Subcutaneous adipose tissue (tissue), 4 donors: Measurements from ENCODE around the gene NDUFA5. TPM values are rescaled to one million over a fixed set of nuclear protein-coding genes. Genes with fewer than 3 reads are reported as not detected.

ENCODE experiments used
- CTCF ChIP-seq: fragments of 450-650 bp; IDR thresholded peaks from one replicate; pipeline ENCODE4 v1.5.1; 2016; ENCODE audit warnings: low read depth, mild to moderate bottlenecking, control low read depth, antibody characterized with exemption, moderate library complexity
- total RNA-seq, 4 donors: library from RNA; depleted of rRNA; stranded (reverse); fragments of >200 nt; gene quantifications; one replicate each; pipeline ENCODE4 v1.1.0, GENCODE V29; 2016

The NDUFA5 gene
- total RNA-seq, 4 donors from 2014 or later: 39.0 to 68.2 (median 39.1) TPM

- no peak for TF ChIP-seq CTCF
These were observed 19.4 kb downstream of the NDUFA5 start for GRCh38 chr7:123538189-123538714.

DNA sequence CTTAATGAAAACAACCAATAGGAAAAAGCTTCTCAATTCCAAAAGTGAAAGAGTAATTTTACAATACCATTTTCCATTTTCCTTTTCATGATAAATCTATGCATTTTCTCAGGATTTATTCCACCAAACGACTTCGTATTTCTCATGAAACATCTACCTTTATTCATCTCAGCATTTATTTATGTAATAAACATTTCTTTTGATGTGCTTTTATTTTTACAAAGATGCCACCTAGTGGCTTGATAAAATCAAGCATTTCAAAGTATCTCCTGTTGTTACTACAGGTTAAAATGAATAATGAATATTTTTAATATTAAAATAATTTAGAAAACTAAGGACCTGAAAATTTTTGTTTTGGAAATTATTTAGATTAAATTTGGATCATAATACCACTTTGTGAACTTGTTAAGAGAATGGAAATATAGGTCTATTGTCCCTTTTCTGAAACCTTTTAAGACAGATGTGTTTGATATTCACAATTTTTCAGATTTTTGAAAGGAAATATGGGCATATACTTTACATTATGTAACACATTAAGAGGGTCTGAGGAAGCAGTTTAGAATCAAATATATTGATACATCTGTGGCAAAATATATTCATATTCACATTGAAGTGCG lies 20.5 kb downstream of the NDUFA5 start:
- TF ChIP-seq CTCF: no peak

DNA sequence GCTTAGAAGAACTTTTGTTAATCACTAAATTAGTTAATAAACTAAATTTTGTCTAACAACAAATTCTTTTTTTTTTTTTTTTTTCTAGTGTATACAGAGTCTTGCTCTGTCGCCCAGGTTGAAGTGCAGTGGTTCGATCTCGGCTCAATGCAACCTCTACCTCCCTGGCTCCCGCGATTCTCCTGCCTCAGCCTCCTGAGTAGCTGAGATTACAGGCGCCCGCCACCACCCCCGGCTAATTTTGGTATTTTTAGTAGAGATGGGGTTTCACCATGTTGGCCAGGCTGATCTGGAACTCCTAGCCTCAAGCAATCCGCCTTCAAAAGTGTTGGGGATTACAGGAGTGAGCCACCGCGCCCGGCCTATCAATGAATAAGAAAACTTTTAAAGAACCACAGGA lies 22.1 kb downstream of the NDUFA5 start:
- no peak for TF ChIP-seq CTCF

DNA sequence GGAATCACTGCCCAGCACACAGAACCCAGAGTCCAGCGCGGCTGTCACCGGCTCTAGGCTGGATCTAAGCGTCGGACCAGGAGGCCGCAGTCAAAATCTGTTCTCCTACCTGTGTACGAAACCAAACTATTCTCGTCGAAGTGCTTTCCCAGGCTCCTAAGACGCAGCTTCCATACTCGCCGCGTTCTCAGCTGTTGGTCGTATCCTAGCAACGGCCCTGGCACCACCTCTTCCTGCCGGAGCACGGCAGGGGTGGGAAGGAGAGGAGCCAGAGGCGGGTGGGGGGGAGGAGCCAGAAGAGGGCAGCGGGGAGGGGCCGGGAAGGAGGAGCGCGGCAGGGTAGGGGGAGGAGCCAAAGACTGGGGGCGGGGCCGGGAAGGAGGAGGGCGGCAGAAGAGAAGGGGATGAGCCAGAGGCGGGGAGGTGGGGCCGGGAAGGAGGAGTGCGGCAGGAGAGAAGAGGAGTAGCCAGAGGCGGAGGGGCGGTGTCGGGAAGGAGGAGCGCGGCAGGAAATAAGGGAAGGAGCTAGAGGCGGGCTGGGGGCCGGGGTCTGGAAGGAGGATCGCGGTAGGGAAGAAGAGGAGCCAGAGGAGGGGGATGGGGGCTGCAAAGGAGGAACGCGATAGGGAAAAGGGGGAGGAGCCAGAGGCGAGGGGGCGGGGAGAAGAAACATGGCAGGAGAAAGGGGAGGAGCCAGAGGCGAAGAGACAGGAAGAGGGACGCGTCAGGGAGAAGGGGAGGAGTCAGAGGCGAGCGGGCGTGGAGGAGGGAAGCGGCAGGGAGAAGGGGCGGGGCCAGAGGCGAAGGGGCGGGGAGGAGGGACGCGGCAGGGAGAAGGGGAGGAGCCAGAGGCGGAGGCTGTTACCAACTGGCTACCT lies 23.0 kb downstream of the NDUFA5 start, which contains the start of gene IQUB:
Gene IQUB, minus strand, starts transcription at position 213 of the 878 bp plus-strand sequence. CDS start 22,255 bp downstream, outside the sequence.
- TF ChIP-seq CTCF: no peak

GRCh38 chr7:123533929-123534382 lies 23.7 kb downstream of the NDUFA5 start:
- no peak for TF ChIP-seq CTCF

DNA sequence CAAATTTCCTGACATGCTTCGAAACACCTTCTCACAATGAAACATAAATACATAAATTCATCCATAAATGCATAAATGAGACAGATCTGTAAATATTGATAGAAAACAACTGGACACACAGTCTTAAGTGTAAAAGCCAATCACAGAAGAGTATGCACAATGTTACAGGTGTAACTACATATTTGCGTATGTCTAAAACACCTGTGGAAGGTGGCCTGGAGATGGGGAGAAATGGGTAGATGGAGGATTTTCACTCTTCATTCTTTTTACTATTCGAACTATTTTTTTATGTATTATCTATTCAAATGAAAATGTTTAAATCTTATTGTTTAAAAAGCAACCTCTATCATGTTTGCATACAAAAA lies 24.1 kb downstream of the NDUFA5 start:
- TF ChIP-seq CTCF: no peak

DNA sequence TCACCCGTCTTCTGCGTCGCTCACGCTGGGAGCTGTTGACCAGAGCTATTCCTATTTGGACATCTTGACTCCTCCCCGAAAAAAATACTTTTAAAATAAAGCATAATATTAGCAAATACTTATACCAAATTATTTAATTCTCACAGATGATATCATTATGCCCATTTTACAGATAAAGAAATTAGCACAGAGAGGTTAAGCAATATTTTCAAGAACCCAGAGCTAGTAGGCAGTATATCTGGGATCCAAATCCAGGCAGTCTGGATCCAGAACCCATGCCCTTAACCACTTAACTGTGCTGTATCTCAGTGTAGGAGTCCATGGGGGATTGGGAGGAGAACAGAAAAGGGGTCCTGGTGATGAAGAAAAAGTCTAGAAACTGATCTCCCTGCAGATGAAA lies 29.4 kb downstream of the NDUFA5 start:
- TF ChIP-seq CTCF: no peak
